Gastroesophageal sphincter (tissue), 3 donors: ENCODE data around the gene PHF21B.

Experiments
- CTCF ChIP-seq, 4 experiments: fragments of 200-600 bp in 2 of 4; fragments of 450-650 bp in 2 of 4; sonication (generic) in 1 of 4; IDR thresholded peaks; one replicate each; pipeline ENCODE4 v1.5.1; 2017 to 2019; ENCODE audit warnings: antibody characterized with exemption in 4 of 4, mild to moderate bottlenecking in 2 of 4, moderate library complexity in 2 of 4
- POLR2A ChIP-seq, 2 donors: fragments of 450-650 bp; IDR thresholded peaks; one replicate each; pipeline ENCODE4 v1.6.1; 2017; ENCODE audit warnings: antibody characterized with exemption in 2 of 2, mild to moderate bottlenecking in 2 of 2, moderate library complexity in 1 of 2

DNA sequence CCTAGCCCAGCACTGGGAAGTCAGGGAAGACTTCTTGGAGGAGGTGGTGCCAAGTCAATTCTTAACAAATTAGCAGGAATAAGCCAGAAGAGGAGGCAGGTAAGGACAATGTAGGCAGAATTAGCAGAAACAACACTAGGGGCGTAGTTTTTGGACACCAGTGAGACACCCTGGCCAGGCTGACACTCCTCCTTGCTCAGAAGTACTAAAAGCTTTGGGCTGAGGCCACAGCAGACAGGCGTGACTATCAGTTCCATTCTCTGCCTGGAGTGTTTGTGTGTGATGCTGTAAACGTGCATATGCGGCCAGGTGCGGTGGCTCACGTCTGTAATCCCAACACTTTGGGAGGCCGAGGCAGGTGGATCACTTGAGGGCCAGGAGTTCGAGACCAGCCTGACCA, 36.0 kb downstream of the PHF21B start:
- TF ChIP-seq POLR2A (IDR thresholded peaks at IDR 0.05) (no peak), CTCF (IDR thresholded peaks at IDR 0.05) (no peak)
